ENCODE data around the gene LRP1-AS. TPM values are rescaled to one million over a fixed set of nuclear protein-coding genes. Genes with fewer than 3 reads are reported as not detected.

Gene LRP1-AS
- total RNA-seq, 6 experiments from 2014 or later: not detected

GRCh38 chr12:57129889-57130288 lies 17.5 kb downstream of the LRP1-AS start:
- DNase-seq (no peak), ATAC-seq (peak in 1 of 4 donors; percentile 1)
- Histone ChIP-seq H3K4me3 (peak overlapping the region; percentile 71 to 88 (median 80)), H3K27me3 (no peaks in the 10 kb centered on the region), H3K36me3 (no peaks in the 10 kb centered on the region), H3K4me1 (peaks cover 0 to 54% (median 27%) of the 10 kb centered on the region in 4 donors), H3K27ac (peak overlapping the region; percentile 73 to 96 (median 95)), H3K9me3 (no peaks in the 10 kb centered on the region)
- intact Hi-C loops (cut with DNase I): loop anchor here in 1 of 2 donors (5.0 kb wide), 1 partner anchor 52 kb away; no protein-coding TSS in a partner anchor
- TF ChIP-seq CTCF (IDR thresholded peaks at IDR 0.05) (no peak), POLR2A (IDR thresholded peaks at IDR 0.05) (no peak)

GRCh38 chr12:57129321-57129842 lies 18.0 kb downstream of the LRP1-AS start:
- 6% methylated on average over 9 of the region's 12 CpGs for WGBS (ENCODE audit: insufficient coverage, low coverage, low lambda C conversion rate, missing lambda C conversion rate)
- no peak for ATAC-seq
- Histone ChIP-seq H3K27me3 (no peaks in the 10 kb centered on the region), H3K9me3 (no peaks in the 10 kb centered on the region), H3K36me3 (no peaks in the 10 kb centered on the region), H3K4me3 (peak overlapping the region; percentile 71 to 88 (median 80)), H3K27ac (peak overlapping the region; percentile 73 to 96 (median 95)), H3K4me1 (peaks cover 0 to 49% (median 24%) of the 10 kb centered on the region in 4 donors)
- intact Hi-C loops (cut with DNase I): loop anchor here in 1 of 2 donors (5.0 kb wide), 1 partner anchor 53 kb away; no protein-coding TSS in a partner anchor
- no peak for TF ChIP-seq CTCF (IDR thresholded peaks at IDR 0.05)
- no peak for TF ChIP-seq POLR2A (IDR thresholded peaks at IDR 0.05)
- DNase-seq: peak in 2 of 3 donors; percentile 29 to 47

GRCh38 chr12:57128519-57129247 lies 18.7 kb downstream of the LRP1-AS start:
- Histone ChIP-seq H3K4me3 (peak overlapping the region; percentile 71 to 88 (median 80)), H3K27ac (peak overlapping the region; percentile 73 to 96 (median 95)), H3K36me3 (no peaks in the 10 kb centered on the region), H3K27me3 (no peaks in the 10 kb centered on the region), H3K4me1 (peaks cover 0 to 42% (median 21%) of the 10 kb centered on the region in 4 donors), H3K9me3 (no peaks in the 10 kb centered on the region)
- no peak for TF ChIP-seq POLR2A (IDR thresholded peaks at IDR 0.05)
- no peak for TF ChIP-seq CTCF (IDR thresholded peaks at IDR 0.05)
- intact Hi-C loops (cut with DNase I): loop anchor here in 1 of 2 donors (5.0 kb wide), 1 partner anchor 54 kb away; no protein-coding TSS in a partner anchor
- no peak for ATAC-seq
- peak in 2 of 3 donors; percentile 34 to 52 for DNase-seq
- WGBS (ENCODE audit: insufficient coverage, low coverage, low lambda C conversion rate, missing lambda C conversion rate): 2% methylated on average over 13 of the region's 35 CpGs

GRCh38 chr12:57127726-57128518 lies 19.5 kb downstream of the LRP1-AS start, which contains the start of gene LRP1:
LRP1 (plus strand) TSS chr12:57128483; CDS start chr12:57128965, 482 bp downstream.
- no peaks in the 10 kb centered on the region for H3K27me3 ChIP-seq
- H3K4me3 ChIP-seq: peak within 1 kb of the TSS; percentile 71 to 88 (median 80)
- ATAC-seq: peak; percentile 63 to 82 (median 74)
- H3K27ac ChIP-seq: peak within 1 kb of the TSS; percentile 95 to 97 (median 96)
- WGBS (ENCODE audit: insufficient coverage, low coverage, low lambda C conversion rate, missing lambda C conversion rate): 0% methylated on average over 12 of the region's 57 CpGs
- DNase-seq: peak; percentile 85 to 92 (median 90)
- no peaks in the 10 kb centered on the region for H3K9me3 ChIP-seq
- TF ChIP-seq POLR2A (IDR thresholded peaks at IDR 0.05) (peak; percentile 63), CTCF (IDR thresholded peaks at IDR 0.05) (no peak)
- peaks cover 0 to 35% (median 17%) of the 10 kb centered on the region in 4 donors for H3K4me1 ChIP-seq
- intact Hi-C loops (cut with DNase I): loop anchor here in 1 of 2 donors (5.0 kb wide), 1 partner anchor 54 kb away; no protein-coding TSS in a partner anchor
- H3K36me3 ChIP-seq: no peaks in the 10 kb centered on the region
